Colonic mucosa (tissue), 4 donors: Measurements from ENCODE around the gene ARRDC5. TPM values are rescaled to one million over a fixed set of nuclear protein-coding genes. Genes with fewer than 3 reads are reported as not detected.
A peak's percentile ranks its signal among the peaks of the same experiment; 100 is the strongest.

Experiments
- DNase-seq: peaks from one replicate; pipeline ENCODE4 v3.0.0-alpha.2; 2020
- H3K27ac ChIP-seq: fragments of 200-600 bp; one replicate; pipeline ENCODE4 v1.8.0; 2021
- H3K27me3 ChIP-seq: fragments of 200-600 bp; one replicate; pipeline ENCODE4 v1.8.0; 2021
- H3K36me3 ChIP-seq: fragments of 200-600 bp; one replicate; pipeline ENCODE4 v1.8.0; 2021
- H3K4me1 ChIP-seq: fragments of 200-600 bp; one replicate; pipeline ENCODE4 v1.8.0; 2021; ENCODE audit warnings: mild to moderate bottlenecking
- H3K4me3 ChIP-seq: fragments of 200-600 bp; one replicate; pipeline ENCODE4 v1.8.0; 2021
- H3K9ac ChIP-seq, 2 donors: one replicate each; pipeline ENCODE4 v1.7.0; 2013; ENCODE audit warnings: control low read depth in 2 of 2, low read depth in 2 of 2, low read length in 2 of 2
- H3K9me3 ChIP-seq: fragments of 200-600 bp; one replicate; pipeline ENCODE4 v1.8.0; 2021
- intact Hi-C: fragments of 100-400 bp; cut with DNase I; formaldehyde crosslinking; loops from one replicate; pipeline ENCODE4 v1.14.1; 2022
- total RNA-seq, 2 donors: library from RNA; stranded (reverse); fragmentation: NEBNext Ultra II Directional in 1 of 2; extraction: Animal tissue kit (Norgen Biotek cat#: 25700) in 1 of 2; gene quantifications; one replicate each; pipeline ENCODE4 v1.2.1, GENCODE V29; 2021
- TF ChIP-seq, protein P1 (sequence below): fragments of 200-600 bp; IDR thresholded peaks from one replicate; pipeline ENCODE4 v1.8.0; 2022; ENCODE audit warnings: antibody characterized with exemption, mild to moderate bottlenecking
- donor health status: healthy.
- donor health status: DM: no; HTN: no; CAD: no.
- donor health status: DM: no; HTN: no; CAD: no.

Gene ARRDC5
- total RNA-seq, 2 donors from 2014 or later = 0.15 TPM; not detected in 1

DNA sequence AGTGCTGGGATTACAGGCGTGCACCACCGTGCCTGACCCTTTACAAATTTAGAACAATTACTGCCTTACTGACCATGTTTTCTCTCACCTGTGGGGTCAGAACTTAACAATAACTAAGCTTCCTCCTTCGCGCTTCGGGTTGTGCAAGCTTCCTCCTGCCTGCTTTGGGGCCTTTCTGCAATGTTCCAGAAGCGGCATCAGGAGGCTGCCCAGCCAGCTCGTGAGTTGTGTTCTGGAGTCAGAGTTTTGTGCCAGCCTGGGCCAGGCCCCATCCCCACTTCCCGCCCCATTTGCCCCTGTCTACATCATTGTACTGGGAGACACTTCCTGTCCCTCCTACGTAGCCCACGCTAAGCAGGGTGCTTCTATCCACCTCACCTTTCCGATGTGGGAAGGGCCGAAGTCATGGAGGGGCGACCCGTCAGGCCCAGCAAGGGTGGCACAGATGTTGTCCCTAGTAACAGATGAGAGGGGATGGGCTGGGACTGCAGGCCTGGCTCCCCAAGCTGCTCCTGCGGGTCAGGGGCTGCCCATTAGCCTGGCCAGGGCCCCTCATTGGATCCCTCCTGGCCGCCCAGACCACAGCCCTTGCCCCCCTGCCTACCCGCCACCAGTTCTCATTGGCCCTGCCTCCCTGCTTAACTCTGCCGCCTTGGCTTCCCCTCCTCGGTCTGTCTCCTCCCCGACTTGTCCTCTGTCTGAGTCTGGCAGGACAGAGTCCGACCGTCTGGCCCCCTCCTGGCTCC lies 20.0 kb upstream of the ARRDC5 start:
- Histone ChIP-seq H3K9me3 (no peaks in the 10 kb centered on the region), H3K27ac (no peak overlapping the region), H3K4me3 (no peak overlapping the region), H3K36me3 (no peaks in the 10 kb centered on the region), H3K27me3 (no peaks in the 10 kb centered on the region), H3K4me1 (no peaks in the 10 kb centered on the region), H3K9ac (no peak overlapping the region)
- DNase-seq = no peak
- intact Hi-C loops = no loop called here
- TF ChIP-seq, protein P1, sequence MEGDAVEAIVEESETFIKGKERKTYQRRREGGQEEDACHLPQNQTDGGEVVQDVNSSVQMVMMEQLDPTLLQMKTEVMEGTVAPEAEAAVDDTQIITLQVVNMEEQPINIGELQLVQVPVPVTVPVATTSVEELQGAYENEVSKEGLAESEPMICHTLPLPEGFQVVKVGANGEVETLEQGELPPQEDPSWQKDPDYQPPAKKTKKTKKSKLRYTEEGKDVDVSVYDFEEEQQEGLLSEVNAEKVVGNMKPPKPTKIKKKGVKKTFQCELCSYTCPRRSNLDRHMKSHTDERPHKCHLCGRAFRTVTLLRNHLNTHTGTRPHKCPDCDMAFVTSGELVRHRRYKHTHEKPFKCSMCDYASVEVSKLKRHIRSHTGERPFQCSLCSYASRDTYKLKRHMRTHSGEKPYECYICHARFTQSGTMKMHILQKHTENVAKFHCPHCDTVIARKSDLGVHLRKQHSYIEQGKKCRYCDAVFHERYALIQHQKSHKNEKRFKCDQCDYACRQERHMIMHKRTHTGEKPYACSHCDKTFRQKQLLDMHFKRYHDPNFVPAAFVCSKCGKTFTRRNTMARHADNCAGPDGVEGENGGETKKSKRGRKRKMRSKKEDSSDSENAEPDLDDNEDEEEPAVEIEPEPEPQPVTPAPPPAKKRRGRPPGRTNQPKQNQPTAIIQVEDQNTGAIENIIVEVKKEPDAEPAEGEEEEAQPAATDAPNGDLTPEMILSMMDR = no peak

DNA sequence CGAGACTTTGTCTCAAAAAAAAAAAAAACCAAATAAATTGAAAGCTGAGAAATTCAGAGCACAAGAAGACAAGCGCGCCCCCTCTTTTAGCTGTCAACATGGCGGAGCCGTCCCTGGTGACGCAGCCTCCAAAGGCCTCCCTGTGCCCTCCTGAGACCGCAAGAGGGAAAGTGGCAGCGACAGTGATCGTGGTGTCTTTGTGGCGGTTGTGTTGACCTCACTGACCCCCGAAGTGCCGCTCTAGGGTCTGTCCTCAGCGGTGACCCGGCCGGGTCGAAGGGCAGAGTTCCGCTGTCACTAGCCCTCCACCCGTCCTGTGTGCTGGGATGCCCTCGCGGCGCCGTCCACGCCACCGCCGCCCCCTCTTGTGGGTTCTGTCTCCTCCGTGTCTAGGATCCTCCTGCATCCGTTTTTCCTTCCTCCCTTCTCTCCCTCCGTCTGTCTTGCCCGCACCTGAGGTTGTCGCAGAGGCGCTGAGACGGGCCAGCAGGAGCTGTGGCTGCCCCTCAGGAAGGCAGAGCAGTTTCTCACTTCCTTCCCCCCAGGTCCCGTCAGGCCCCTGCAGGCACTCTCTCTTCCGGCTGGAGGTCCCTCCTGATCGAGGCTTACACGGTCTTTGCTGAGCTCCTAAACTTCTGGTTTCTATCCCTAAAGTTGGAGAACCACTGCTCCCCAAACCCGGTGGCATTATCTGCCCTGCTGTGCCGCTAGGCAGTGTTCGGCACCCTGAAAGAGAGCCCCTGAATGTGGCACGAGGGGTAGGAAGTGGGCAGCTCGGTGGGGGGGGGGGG lies 13.8 kb upstream of the ARRDC5 start:
- no peak for DNase-seq
- peak overlapping the region in 1 of 2 donors; percentile 43 for H3K9ac ChIP-seq

DNA sequence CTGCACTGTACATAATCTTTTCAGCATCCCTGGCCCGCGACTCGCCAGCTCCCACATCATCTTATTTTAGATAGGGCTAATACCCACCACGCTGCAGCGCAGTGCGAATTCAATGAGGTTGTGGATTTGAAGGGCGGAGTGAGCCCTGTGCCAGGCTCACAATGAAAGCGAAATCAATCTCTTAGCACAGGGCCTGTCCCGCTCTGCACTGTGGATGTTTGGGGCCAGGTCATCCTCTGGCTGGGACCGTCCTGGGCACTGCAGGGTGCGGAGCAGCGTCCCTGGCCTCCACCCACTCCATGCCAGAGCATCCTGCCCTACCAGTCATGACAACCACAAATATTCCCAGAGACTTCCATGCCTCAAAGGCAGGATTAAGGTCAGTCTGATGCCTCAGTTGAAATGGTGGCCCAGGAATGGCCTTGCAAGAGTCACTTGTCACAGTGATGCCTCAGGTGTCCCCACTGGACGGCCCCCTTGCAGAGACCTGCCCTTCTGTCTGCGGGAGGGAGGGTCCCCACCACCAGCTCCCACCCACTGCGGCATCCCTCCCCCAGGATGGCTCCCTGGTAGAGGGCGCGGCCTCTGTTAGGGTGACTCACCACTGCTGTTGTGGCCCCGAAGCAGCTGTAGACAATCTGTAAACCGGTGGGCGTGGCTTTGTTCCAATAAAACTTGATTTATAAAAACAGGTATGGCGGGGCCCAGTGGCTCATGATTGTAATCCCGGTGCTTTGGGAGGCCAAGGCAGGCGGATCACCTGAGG lies 12.2 kb upstream of the ARRDC5 start:
- Histone ChIP-seq H3K4me3 (peak overlapping the region; percentile 7), H3K9me3 (no peaks in the 10 kb centered on the region), H3K9ac (peak overlapping the region in 1 of 2 donors; percentile 43), H3K27me3 (no peaks in the 10 kb centered on the region), H3K4me1 (peaks cover 9% of the 10 kb centered on the region), H3K27ac (peak overlapping the region; percentile 51), H3K36me3 (no peaks in the 10 kb centered on the region)
- TF ChIP-seq, protein P1 = no peak
- DNase-seq = peak; percentile 93
- intact Hi-C loops = loop anchor here (2.0 kb wide), 1 partner anchor 104 kb away; no protein-coding TSS in a partner anchor

More for the DNA sequence above, 13.8 kb upstream of the ARRDC5 start:
- no peaks in the 10 kb centered on the region for H3K36me3 ChIP-seq
- peak overlapping the region; percentile 4 for H3K27ac ChIP-seq
- peak overlapping the region; percentile 30 for H3K4me3 ChIP-seq
- H3K9me3 ChIP-seq = no peaks in the 10 kb centered on the region
- H3K4me1 ChIP-seq = peaks cover under 1% of the 10 kb centered on the region
- no peaks in the 10 kb centered on the region for H3K27me3 ChIP-seq
- intact Hi-C loops = no loop called here
- TF ChIP-seq, protein P1 = no peak

DNA sequence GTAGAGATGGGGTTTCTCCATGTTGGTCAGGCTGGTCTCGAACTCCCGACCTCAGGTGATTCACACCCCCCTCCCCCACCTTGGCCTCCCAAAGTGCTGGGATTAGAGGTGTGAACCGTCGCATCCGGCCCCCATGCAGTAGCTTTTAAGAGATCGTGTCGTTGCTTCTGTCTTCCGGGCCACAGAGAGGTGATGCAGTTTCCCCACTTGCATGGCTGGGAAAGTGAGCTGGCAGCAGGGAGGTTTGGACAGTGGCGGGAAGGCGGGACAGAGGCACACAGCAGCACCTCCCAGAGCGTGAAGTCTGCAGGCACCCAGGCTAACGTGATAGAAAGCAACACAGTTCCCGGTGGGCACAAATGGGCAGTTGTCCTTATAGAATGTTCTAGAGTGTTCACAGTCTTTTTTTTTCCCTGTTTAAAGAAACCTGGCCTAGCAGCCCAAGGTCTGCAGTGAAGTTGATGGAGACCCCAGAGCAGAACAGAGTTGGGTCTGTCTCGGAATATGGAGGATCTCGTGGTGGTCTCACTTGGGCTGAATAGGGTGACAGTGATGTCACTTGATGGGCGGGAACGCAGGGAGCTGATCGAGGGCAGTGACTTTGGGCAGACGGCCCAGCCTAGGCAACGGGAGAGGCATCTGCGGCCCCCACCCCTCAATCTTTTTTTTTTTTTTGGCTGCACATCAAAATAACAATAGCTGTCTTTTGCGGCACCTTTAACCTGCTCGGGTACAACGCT lies 11.5 kb upstream of the ARRDC5 start:
- no peak overlapping the region for H3K4me3 ChIP-seq
- no peaks in the 10 kb centered on the region for H3K36me3 ChIP-seq
- no peak for DNase-seq
- TF ChIP-seq, protein P1 = no peak
- peak overlapping the region in 1 of 2 donors; percentile 43 for H3K9ac ChIP-seq
- H3K27me3 ChIP-seq = no peaks in the 10 kb centered on the region
- intact Hi-C loops = loop anchor here (2.0 kb wide), 1 partner anchor 103 kb away; no protein-coding TSS in a partner anchor
- H3K4me1 ChIP-seq = peaks cover 10% of the 10 kb centered on the region
- H3K27ac ChIP-seq = peak overlapping the region; percentile 51
- no peaks in the 10 kb centered on the region for H3K9me3 ChIP-seq
